ENCODE data around the gene DMAP1. TPM values are rescaled to one million over a fixed set of nuclear protein-coding genes. Genes with fewer than 3 reads are reported as not detected.
A peak's percentile ranks its signal among the peaks of the same experiment; 100 is the strongest.

DMAP1 gene
- total and polyA plus RNA-seq, 2 donors (not counting 1 experiment from before 2014, with no cell fraction given) = 21.1 to 23.6 TPM

DNA sequence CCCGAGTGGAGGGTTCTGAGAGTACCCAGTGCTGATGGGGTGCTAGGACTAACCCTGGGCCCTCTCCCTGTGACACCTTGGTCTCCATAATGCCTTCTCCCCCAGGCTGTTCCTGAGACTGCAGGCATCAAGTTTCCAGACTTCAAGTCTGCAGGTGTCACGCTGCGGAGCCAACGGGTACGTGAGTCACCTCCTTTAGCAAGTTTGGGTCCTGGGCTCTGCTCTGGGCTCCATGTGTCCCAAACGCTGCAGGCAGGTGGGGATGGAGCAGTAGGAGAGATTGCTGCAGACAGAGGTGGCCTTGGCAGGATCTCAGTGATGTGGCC is 6.0 kb downstream of the DMAP1 start:
- H3K4me3 ChIP-seq (replicated peaks in 1 of 4; ENCODE audit: control extremely low read depth in 1 of 4, insufficient read depth in 1 of 4, low read depth in 3 of 4, low read length in 4 of 4) = no peak overlapping the region
- H3K9me3 ChIP-seq (ENCODE audit: control insufficient read depth, insufficient read depth, low read depth, low read length) = no peaks in the 10 kb centered on the region
- peaks cover 8% of the 10 kb centered on the region for H3K4me1 ChIP-seq (ENCODE audit: control insufficient read depth, extremely low read depth, insufficient read depth, low read length)
- no peak overlapping the region for H3K27ac ChIP-seq (ENCODE audit: insufficient read depth, low read length)
- TF ChIP-seq, protein P1, sequence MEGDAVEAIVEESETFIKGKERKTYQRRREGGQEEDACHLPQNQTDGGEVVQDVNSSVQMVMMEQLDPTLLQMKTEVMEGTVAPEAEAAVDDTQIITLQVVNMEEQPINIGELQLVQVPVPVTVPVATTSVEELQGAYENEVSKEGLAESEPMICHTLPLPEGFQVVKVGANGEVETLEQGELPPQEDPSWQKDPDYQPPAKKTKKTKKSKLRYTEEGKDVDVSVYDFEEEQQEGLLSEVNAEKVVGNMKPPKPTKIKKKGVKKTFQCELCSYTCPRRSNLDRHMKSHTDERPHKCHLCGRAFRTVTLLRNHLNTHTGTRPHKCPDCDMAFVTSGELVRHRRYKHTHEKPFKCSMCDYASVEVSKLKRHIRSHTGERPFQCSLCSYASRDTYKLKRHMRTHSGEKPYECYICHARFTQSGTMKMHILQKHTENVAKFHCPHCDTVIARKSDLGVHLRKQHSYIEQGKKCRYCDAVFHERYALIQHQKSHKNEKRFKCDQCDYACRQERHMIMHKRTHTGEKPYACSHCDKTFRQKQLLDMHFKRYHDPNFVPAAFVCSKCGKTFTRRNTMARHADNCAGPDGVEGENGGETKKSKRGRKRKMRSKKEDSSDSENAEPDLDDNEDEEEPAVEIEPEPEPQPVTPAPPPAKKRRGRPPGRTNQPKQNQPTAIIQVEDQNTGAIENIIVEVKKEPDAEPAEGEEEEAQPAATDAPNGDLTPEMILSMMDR (conservative IDR thresholded peaks at IDR 0.05 in 1 of 2, IDR thresholded peaks at IDR 0.05 in 1 of 2; ENCODE audit: low read depth in 1 of 2, low read length in 2 of 2) = no peak
- no peak for TF ChIP-seq EZH2 (IDR thresholded peaks at IDR 0.05; ENCODE audit: low read length, missing control alignments)
- H3K36me3 ChIP-seq (ENCODE audit: control insufficient read depth, insufficient read depth, low read length) = peaks cover 26% of the 10 kb centered on the region
- H3K4me2 ChIP-seq (ENCODE audit: extremely low read depth, insufficient read depth, low read length) = no peak overlapping the region
- no peaks in the 10 kb centered on the region for H4K20me1 ChIP-seq (ENCODE audit: control insufficient read depth, extremely low read depth, insufficient read depth, low read length)
- no peaks in the 10 kb centered on the region for H3K27me3 ChIP-seq (ENCODE audit: control insufficient read depth, insufficient read depth, low read length)
- peaks cover 2% of the 10 kb centered on the region for H3K79me2 ChIP-seq (ENCODE audit: control insufficient read depth, insufficient read depth, low read length)
- H2AFZ ChIP-seq (ENCODE audit: low read length) = no peak overlapping the region
- no peak overlapping the region for H3K9ac ChIP-seq (ENCODE audit: insufficient read depth, low read length)
- DNase-seq (ENCODE audit: low read depth in 2 of 2) = no peak

DNA sequence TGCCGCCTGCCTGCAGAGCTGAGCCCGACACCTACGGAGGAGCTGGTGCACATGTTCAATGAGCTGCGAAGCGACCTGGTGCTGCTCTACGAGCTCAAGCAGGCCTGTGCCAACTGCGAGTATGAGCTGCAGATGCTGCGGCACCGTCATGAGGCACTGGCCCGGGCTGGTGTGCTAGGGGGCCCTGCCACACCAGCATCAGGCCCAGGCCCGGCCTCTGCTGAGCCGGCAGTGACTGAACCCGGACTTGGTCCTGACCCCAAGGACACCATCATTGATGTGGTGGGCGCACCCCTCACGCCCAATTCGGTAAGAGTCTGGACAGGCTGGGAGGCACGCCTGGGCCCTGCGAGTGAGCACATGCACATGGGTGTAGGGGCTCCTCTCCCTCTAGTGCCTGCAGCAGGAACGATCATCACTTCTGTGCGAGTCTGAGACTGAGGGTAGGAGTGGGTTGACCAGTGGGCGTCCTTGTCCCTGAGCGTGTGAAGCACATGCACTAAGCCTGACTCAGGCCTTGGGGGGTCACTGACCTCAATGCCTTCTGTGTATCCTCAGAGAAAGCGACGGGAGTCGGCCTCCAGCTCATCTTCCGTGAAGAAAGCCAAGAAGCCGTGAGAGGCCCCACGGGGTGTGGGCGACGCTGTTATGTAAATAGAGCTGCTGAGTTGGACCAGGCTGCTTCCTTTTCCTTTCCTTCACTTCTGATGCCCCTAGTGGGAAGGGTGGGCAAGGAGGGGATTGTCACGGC is 6.9 kb downstream of the DMAP1 start:
- TF ChIP-seq, protein P1 (conservative IDR thresholded peaks at IDR 0.05 in 1 of 2, IDR thresholded peaks at IDR 0.05 in 1 of 2; ENCODE audit: low read depth in 1 of 2, low read length in 2 of 2) = peak in 1 of 2 donors; percentile 6
- no peak for TF ChIP-seq EZH2 (IDR thresholded peaks at IDR 0.05; ENCODE audit: low read length, missing control alignments)
- H3K27ac ChIP-seq (ENCODE audit: insufficient read depth, low read length) = no peak overlapping the region
- H3K9ac ChIP-seq (ENCODE audit: insufficient read depth, low read length) = no peak overlapping the region
- no peaks in the 10 kb centered on the region for H4K20me1 ChIP-seq (ENCODE audit: control insufficient read depth, extremely low read depth, insufficient read depth, low read length)
- H3K36me3 ChIP-seq (ENCODE audit: control insufficient read depth, insufficient read depth, low read length) = peaks cover 20% of the 10 kb centered on the region
- H3K79me2 ChIP-seq (ENCODE audit: control insufficient read depth, insufficient read depth, low read length) = no peaks in the 10 kb centered on the region
- no peaks in the 10 kb centered on the region for H3K27me3 ChIP-seq (ENCODE audit: control insufficient read depth, insufficient read depth, low read length)
- no peak overlapping the region for H2AFZ ChIP-seq (ENCODE audit: low read length)
- no peak overlapping the region for H3K4me2 ChIP-seq (ENCODE audit: extremely low read depth, insufficient read depth, low read length)
- H3K4me3 ChIP-seq (replicated peaks in 1 of 4; ENCODE audit: control extremely low read depth in 1 of 4, insufficient read depth in 1 of 4, low read depth in 3 of 4, low read length in 4 of 4) = no peak overlapping the region
- peaks cover 7% of the 10 kb centered on the region for H3K4me1 ChIP-seq (ENCODE audit: control insufficient read depth, extremely low read depth, insufficient read depth, low read length)
- H3K9me3 ChIP-seq (ENCODE audit: control insufficient read depth, insufficient read depth, low read depth, low read length) = no peaks in the 10 kb centered on the region
- peak in 1 of 2 donors; percentile 54 for DNase-seq (ENCODE audit: low read depth in 2 of 2)

DNA sequence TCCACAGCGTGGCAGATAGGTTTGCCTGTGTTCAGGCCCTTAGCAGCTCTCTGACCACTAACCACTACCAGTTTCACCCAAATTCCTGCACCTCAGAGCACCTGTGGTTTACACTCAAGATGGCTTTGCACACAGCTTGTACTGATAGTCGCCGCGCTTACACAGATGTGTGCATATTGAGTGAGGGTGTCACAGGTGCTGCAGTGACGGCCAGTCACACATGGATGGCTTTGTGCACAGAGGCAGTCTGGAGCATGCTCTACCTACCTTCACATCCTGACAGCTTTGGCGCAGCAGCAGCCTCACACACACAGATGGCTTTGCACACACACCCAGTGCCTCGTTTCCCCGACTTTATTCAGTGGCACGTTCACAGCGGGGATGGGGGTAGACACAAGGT is 7.5 kb downstream of the DMAP1 start:
- Histone ChIP-seq H3K4me2 (ENCODE audit: extremely low read depth, insufficient read depth, low read length) (no peak overlapping the region), H3K36me3 (ENCODE audit: control insufficient read depth, insufficient read depth, low read length) (peaks cover 20% of the 10 kb centered on the region)

More for the DNA sequence above, 7.5 kb downstream of the DMAP1 start:
- H3K27me3 ChIP-seq (ENCODE audit: control insufficient read depth, insufficient read depth, low read length) = no peaks in the 10 kb centered on the region
- H2AFZ ChIP-seq (ENCODE audit: low read length) = no peak overlapping the region
- H3K9me3 ChIP-seq (ENCODE audit: control insufficient read depth, insufficient read depth, low read depth, low read length) = no peaks in the 10 kb centered on the region
- DNase-seq (ENCODE audit: low read depth in 2 of 2) = no peak
- no peak overlapping the region for H3K9ac ChIP-seq (ENCODE audit: insufficient read depth, low read length)
- no peak overlapping the region for H3K27ac ChIP-seq (ENCODE audit: insufficient read depth, low read length)
- H4K20me1 ChIP-seq (ENCODE audit: control insufficient read depth, extremely low read depth, insufficient read depth, low read length) = no peaks in the 10 kb centered on the region
- TF ChIP-seq, protein P1 (conservative IDR thresholded peaks at IDR 0.05 in 1 of 2, IDR thresholded peaks at IDR 0.05 in 1 of 2; ENCODE audit: low read depth in 1 of 2, low read length in 2 of 2) = no peak
- TF ChIP-seq EZH2 (IDR thresholded peaks at IDR 0.05; ENCODE audit: low read length, missing control alignments) = no peak
- no peaks in the 10 kb centered on the region for H3K79me2 ChIP-seq (ENCODE audit: control insufficient read depth, insufficient read depth, low read length)
- H3K4me3 ChIP-seq (replicated peaks in 1 of 4; ENCODE audit: control extremely low read depth in 1 of 4, insufficient read depth in 1 of 4, low read depth in 3 of 4, low read length in 4 of 4) = no peak overlapping the region
- H3K4me1 ChIP-seq (ENCODE audit: control insufficient read depth, extremely low read depth, insufficient read depth, low read length) = peaks cover 7% of the 10 kb centered on the region

Data from fibroblast of lung (primary cell).